ENCODE measurements around the gene LRP10.

LRP10 gene

DNA sequence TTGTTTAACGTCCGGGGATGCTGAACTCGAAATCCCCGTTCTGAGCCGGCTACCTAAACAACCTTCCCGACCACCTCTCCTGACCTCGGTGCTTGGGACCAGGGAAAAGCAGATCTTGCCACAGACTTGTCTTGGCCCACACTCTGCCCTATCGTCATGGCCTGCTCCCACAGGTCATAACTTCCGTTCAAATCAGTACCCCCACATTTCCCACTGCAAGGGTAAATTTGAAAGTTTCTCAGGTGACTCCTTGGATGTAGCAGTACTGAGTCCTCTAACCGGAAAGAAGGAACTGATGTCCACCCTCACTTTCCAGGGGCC is 48.0 kb downstream of the LRP10 start:
- DNase-seq (ENCODE audit: low spot score): no peak

GRCh38 chr14:22920697-22921096 is 49.2 kb downstream of the LRP10 start:
- DNase-seq (ENCODE audit: low spot score): no peak

DNA sequence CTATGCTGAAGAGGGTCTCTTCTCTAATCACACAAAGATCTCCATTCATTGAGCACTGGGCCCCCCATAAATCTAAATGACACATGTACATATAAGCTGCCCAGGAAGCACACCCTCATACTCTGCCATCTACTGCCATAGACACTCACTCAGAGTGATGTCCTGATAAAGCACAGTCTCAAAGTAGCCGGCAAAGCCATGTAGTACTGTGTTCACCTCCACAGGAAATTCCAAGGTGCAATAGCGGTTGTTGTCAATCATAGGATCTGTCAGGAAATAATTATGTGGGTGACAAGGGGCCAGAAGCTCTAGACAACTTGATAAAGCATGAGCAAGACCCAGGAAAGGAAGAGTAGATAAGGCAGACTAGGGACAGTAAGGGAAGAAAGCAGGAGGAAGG is 50.8 kb downstream of the LRP10 start:
- DNase-seq (ENCODE audit: low spot score): no peak

DNA sequence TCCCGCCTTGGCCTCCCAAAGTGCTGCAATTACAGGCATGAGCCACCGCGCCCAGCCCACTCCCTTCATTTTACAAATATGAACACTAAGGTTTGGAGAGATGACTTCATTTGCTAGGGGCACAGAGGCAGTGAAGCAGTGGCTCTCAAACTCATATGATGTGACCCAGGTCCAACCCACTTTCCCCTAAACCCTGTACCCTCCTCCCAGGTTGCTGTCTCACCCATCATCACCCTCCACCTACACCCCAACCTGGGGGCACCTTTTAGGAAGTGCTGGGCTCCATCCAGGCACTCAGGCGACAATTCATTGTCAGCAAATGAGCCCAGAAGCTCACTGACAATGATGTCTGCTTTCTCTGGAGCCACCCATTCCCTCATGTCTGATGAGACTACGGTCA is 52.2 kb downstream of the LRP10 start:
- DNase-seq (ENCODE audit: low spot score): no peak

GRCh38 chr14:22925513-22925912 is 54.0 kb downstream of the LRP10 start:
- no peak for DNase-seq (ENCODE audit: low spot score)

GRCh38 chr14:22926316-22926715 is 54.8 kb downstream of the LRP10 start:
- no peak for DNase-seq (ENCODE audit: low spot score)

- DNase-seq (ENCODE audit: low spot score): no peak
Measured at GRCh38 chr14:22928237-22929103, 56.9 kb downstream of the LRP10 start.

GRCh38 chr14:22929104-22929960 is 57.8 kb downstream of the LRP10 start, which contains the start of gene PRMT5:
TSS of gene PRMT5 (minus strand) at chr14:22929376. CDS start at chr14:22929361, 15 bp downstream.
- peak; percentile 100 for DNase-seq (ENCODE audit: low spot score)

- DNase-seq (ENCODE audit: low spot score): no peak
Measured at GRCh38 chr14:22929961-22930364, 58.4 kb downstream of the LRP10 start.
